Measurements from ENCODE around the gene TAF5L.
"Not testable (repeated sequence)": the region's sequence is repeated elsewhere in the genome, so short reads cannot be mapped to it uniquely, and the experiment has no call there.

Gene TAF5L

GRCh38 chr1:229599218-229599954 is 26.5 kb downstream of the TAF5L start:
- no peak for DNase-seq

- no peak for DNase-seq
Measured at GRCh38 chr1:229597877-229598276, 28.0 kb downstream of the TAF5L start.

- DNase-seq = no peak
Measured at GRCh38 chr1:229596925-229597699, 28.8 kb downstream of the TAF5L start.

GRCh38 chr1:229595876-229596275 is 30.0 kb downstream of the TAF5L start:
- DNase-seq = not testable (repeated sequence)

- DNase-seq = no peak
Measured at GRCh38 chr1:229594227-229595008, 31.5 kb downstream of the TAF5L start.

GRCh38 chr1:229593800-229594199 is 32.1 kb downstream of the TAF5L start:
- no peak for DNase-seq

- DNase-seq = no peak
Measured at GRCh38 chr1:229590119-229590518, 35.8 kb downstream of the TAF5L start.

GRCh38 chr1:229585338-229585737 is 40.6 kb downstream of the TAF5L start:
- no peak for DNase-seq

GRCh38 chr1:229582715-229583114 is 43.2 kb downstream of the TAF5L start:
- no peak for DNase-seq

- DNase-seq = no peak
Measured at GRCh38 chr1:229582011-229582694, 43.8 kb downstream of the TAF5L start.

GRCh38 chr1:229581485-229581884 is 44.4 kb downstream of the TAF5L start:
- DNase-seq = no peak

GRCh38 chr1:229579059-229579673 is 46.8 kb downstream of the TAF5L start:
- no peak for DNase-seq

GRCh38 chr1:229578168-229579058 is 47.5 kb downstream of the TAF5L start:
- DNase-seq = no peak

- DNase-seq = no peak
Measured at GRCh38 chr1:229574679-229575442, 51.1 kb downstream of the TAF5L start.

- no peak for DNase-seq
Measured at GRCh38 chr1:229572286-229572685, 53.6 kb downstream of the TAF5L start.

- no peak for DNase-seq
Measured at GRCh38 chr1:229570891-229571516, 54.9 kb downstream of the TAF5L start.

- no peak for DNase-seq
Measured at GRCh38 chr1:229570305-229570704, 55.6 kb downstream of the TAF5L start.

GRCh38 chr1:229567109-229567868 is 58.6 kb downstream of the TAF5L start:
- DNase-seq = no peak

- DNase-seq = no peak
Measured at GRCh38 chr1:229563701-229564100, 62.2 kb downstream of the TAF5L start.

Measured in cortex of kidney (tissue), 1 donor.